Activated CD8-positive, alpha-beta memory T cell treated with anti-CD3 and anti-CD28 coated beads for 1 hour (primary cell): ENCODE data around the gene NFE2L2.
"Not testable (repeated sequence)": the region's sequence is repeated elsewhere in the genome, so short reads cannot be mapped to it uniquely, and the experiment has no call there.

ENCODE experiments used
- DNase-seq, 2 donors: peaks; one replicate each; pipeline ENCODE4 v3.0.0-alpha.2; 2020; ENCODE audit warnings: low read depth in 1 of 2; ENCODE audit errors: extremely low read depth in 1 of 2

The NFE2L2 gene

GRCh38 chr2:177281400-177282180 is 17.1 kb upstream of the NFE2L2 start:
- no peak for DNase-seq

DNA sequence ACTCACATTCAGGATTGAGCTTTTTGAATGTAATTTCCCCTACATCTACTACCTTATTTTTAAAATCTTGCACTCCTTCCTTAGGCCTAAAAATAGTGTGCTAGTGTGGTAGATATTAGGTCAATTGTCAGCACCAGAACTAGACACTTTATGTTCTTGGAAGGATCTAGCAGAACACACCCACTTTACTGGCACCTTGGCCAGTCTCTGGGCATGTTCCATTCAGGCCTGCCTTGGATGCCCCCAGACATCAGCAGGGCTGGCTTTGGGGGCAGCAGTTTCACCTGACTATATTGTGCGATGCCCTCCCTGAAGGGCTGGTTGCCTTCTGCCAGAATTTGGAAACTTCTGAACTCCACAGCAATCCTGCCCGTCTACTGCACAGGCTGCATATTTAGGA is 15.3 kb upstream of the NFE2L2 start:
- DNase-seq: no peak

DNA sequence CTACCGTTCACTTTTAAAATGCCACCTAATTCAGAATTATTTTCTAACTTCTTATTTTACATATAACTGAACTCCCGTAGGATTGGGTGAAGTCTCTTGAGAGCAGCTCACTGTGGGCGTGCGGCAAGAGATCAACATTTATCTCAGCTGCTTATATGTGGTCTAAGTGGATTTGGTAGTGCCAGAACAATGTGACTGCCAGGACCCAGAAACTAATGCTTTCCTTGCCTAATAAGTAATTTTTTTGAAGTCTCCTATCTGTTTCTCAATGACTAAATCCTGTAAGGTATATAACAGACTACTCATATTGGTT is 11.2 kb upstream of the NFE2L2 start:
- no peak for DNase-seq

- DNase-seq: no peak
Measured at GRCh38 chr2:177275040-177275742, 10.7 kb upstream of the NFE2L2 start.

DNA sequence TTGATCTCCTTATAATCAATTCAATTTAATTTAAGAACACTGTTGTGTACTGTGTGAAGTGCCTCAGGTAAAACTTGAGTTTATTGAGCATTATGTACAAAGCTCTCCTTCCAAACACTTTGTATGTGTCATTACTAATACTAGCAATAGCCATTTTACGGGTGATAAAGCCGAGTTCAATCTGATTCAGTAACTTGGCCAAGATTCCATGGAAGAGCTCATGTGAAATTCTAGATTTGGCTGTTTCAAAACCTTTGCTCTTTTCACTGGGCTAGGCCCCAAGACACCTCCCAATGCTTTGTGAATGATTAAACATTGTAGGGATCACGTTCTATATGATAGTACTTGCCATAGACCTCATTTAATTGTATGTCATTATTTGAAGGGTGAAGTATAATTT is 8.9 kb upstream of the NFE2L2 start:
- DNase-seq: no peak

GRCh38 chr2:177272765-177273164 is 8.2 kb upstream of the NFE2L2 start:
- no peak for DNase-seq

DNA sequence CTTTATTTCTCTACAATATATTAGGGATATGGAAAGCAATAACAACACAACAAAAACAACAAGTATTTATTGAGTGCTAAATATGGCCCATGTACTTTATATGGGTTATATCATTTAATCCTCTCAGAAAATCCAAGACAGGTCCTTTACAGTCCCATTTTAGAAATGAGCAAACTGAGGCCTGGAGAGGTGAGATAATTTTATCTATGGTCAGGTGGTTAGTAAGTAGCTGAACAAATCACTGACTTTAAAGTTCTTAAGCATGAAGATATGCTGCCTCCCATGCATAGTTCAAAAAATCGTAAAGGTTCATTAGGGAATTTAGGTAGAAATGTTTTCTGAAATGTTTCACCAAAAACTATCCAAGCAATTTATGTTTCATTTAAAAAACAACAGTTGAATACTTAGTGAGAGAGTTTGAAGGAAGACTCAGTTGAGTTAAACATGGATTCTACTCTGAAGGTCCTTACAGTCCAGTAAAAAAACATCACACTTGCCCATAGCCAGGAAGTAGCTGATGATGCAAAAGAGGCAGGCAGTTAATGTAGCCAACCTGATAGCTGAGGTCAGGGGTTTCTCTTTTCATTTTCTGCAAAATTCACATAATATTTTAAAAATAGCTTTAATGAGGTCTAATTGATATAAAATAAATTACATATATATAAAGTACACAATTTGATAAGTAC is 7.6 kb upstream of the NFE2L2 start:
- DNase-seq: no peak

GRCh38 chr2:177270531-177270930 is 6.0 kb upstream of the NFE2L2 start:
- DNase-seq: no peak

GRCh38 chr2:177268901-177269300 is 4.4 kb upstream of the NFE2L2 start:
- DNase-seq: no peak

DNA sequence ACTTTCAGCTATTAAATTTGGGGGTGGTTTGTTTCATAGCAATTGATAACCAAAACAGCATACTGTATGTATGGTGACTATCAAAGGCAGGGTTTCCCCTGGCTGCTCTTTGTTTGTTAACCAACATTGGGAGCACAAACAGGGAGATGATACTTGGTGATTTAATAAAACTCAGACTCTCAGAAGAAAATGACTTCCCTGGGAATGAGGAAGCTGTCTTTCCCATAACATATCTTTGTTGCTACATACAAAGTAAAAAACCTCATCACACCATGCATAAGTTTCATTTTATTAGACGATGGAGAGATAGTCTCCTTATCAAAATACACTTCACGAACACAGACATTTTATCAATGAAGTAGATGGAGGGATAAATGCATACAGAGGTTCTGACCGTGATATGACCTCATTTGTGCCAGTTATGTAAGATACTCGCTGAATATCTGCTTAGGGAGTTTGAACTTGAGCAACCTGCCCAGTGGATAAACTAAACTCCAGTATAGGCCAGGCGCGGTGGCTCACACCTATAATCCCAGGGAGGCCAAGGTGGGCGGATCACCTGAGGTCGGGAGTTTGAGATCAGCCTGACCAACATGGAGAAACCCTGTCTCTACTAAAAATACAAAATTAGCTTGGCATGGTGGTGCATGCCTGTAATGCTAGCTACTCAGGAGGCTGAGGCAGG is 3.8 kb upstream of the NFE2L2 start:
- DNase-seq: no peak

DNA sequence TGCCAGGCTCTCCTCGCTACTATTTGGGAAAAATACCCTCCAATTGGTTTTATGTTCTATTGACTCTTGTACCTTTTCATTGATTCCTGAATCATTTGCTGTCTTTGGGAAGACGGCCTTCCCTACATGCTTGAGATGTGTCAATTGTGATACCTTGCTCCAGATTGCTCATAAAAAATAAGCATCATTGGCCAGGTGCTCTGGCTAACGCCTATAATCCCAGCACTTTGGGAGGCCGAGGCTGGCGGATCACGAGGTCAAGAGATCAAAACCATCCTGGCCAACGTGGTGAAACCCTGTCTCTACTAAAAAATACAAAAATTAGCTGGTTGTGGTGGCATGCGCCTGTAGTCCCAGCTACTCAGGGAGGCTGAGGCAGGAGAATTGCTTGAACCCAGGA is 2.4 kb upstream of the NFE2L2 start:
- not testable (repeated sequence) for DNase-seq

GRCh38 chr2:177265824-177266817 is 1.6 kb upstream of the NFE2L2 start:
- no peak for DNase-seq

- DNase-seq: no peak
Measured at GRCh38 chr2:177264209-177264692, 276 bp downstream of the NFE2L2 start.

- peak; percentile 83 to 93 for DNase-seq
Measured at GRCh38 chr2:177263451-177264208, 897 bp downstream of the NFE2L2 start.

GRCh38 chr2:177262958-177263450 is 1.5 kb downstream of the NFE2L2 start:
- no peak for DNase-seq

- DNase-seq: no peak
Measured at GRCh38 chr2:177262092-177262491, 2.4 kb downstream of the NFE2L2 start.

GRCh38 chr2:177261116-177262060 is 3.1 kb downstream of the NFE2L2 start:
- no peak for DNase-seq

- no peak for DNase-seq
Measured at GRCh38 chr2:177260379-177260778, 4.1 kb downstream of the NFE2L2 start.
